ENCODE results near the gene UBE2F.

DNA sequence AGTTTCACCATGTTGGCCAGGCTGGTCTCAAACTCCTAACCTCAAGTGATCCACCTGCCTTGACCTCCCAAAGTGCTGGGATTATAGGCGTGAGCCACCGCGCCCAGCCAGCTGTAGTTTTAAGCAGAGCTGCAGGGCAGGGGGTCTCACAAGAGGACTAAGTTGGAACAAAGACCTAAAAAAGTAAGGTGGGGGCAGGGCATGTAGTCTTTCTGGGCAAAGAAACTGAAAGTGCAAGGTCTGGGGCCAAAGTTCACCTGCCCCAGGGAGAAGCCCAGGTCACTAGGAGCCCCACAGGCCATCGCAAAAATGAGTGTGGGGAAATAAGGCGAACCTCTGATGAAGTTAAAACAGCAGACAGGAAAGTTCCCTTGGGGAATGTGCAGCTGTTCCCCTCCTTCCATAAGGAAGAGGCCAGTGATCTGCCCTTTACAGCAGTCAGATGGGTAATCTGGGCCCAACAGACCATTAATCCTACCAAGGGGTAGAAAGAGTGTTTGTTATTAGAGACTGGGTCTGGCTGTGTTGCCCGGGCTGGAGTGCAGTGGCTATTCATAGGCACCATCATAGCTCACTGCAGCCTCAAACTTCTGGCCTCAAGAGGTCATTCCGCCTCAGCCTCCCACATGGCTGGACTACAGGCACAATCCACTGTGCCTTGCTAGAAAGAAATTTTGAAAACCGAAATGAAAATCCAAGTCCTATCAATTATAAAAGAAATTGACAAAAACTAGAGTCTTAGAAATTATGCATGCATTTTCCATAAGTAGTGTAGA, 96.8 kb downstream of the UBE2F start:
- TF ChIP-seq, protein P1, sequence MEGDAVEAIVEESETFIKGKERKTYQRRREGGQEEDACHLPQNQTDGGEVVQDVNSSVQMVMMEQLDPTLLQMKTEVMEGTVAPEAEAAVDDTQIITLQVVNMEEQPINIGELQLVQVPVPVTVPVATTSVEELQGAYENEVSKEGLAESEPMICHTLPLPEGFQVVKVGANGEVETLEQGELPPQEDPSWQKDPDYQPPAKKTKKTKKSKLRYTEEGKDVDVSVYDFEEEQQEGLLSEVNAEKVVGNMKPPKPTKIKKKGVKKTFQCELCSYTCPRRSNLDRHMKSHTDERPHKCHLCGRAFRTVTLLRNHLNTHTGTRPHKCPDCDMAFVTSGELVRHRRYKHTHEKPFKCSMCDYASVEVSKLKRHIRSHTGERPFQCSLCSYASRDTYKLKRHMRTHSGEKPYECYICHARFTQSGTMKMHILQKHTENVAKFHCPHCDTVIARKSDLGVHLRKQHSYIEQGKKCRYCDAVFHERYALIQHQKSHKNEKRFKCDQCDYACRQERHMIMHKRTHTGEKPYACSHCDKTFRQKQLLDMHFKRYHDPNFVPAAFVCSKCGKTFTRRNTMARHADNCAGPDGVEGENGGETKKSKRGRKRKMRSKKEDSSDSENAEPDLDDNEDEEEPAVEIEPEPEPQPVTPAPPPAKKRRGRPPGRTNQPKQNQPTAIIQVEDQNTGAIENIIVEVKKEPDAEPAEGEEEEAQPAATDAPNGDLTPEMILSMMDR (IDR thresholded peaks at IDR 0.05), result no peak
- no peak for TF ChIP-seq POLR2A (IDR thresholded peaks at IDR 0.05)

Data from uterus (tissue), 2 donors.